Natural killer cell (primary cell): Measurements from ENCODE around the gene RPSA. TPM values are rescaled to one million over a fixed set of nuclear protein-coding genes. Genes with fewer than 3 reads are reported as not detected.

Source experiments
- ATAC-seq, 3 donors: fragments of 150-1000 bp in 2 of 3; fragments of 200-7000 bp in 1 of 3; cut with Tn5 transposase; 1 replicate in 1 of 3; 2 replicates in 2 of 3; pipeline ENCODE4 v1.10.0; 2021; ENCODE audit warnings: mild to moderate bottlenecking in 2 of 3, moderate library complexity in 2 of 3
- DNase-seq, 2 donors: peaks; one replicate each; pipeline versions ENCODE4 v3.0.0 to v3.0.0-alpha.2; 2013 to 2021; ENCODE audit warnings: mixed read lengths in 1 of 2
- H3K27ac ChIP-seq: one replicate; pipeline ENCODE4 v1.5.1; 2013; ENCODE audit warnings: mild to moderate bottlenecking, low read length
- H3K27me3 ChIP-seq: one replicate; pipeline ENCODE4 v1.6.1; 2013; ENCODE audit warnings: low read length; ENCODE audit not compliant: control insufficient read depth, insufficient read depth
- H3K36me3 ChIP-seq: one replicate; pipeline ENCODE4 v1.6.1; 2013; ENCODE audit warnings: low read length; ENCODE audit not compliant: control insufficient read depth, insufficient read depth
- H3K4me1 ChIP-seq: one replicate; pipeline ENCODE4 v1.6.1; 2013; ENCODE audit warnings: low read length; ENCODE audit not compliant: control insufficient read depth, insufficient read depth
- H3K4me3 ChIP-seq: one replicate; pipeline ENCODE4 v1.5.1; 2013; ENCODE audit warnings: low read length
- H3K9me3 ChIP-seq: one replicate; pipeline ENCODE4 v1.6.1; 2013; ENCODE audit warnings: low read length; ENCODE audit not compliant: control insufficient read depth, insufficient read depth
- H3K27ac Mint-ChIP-seq, 2 donors: one replicate each; pipeline ENCODE4 v1.8.0; 2022; ENCODE audit warnings: mild to moderate bottlenecking in 2 of 2, mixed read lengths in 2 of 2, moderate library complexity in 1 of 2
- H3K27me3 Mint-ChIP-seq, 2 donors: one replicate each; pipeline ENCODE4 v1.8.0; 2022; ENCODE audit warnings: low read depth in 2 of 2, mixed read lengths in 2 of 2
- H3K36me3 Mint-ChIP-seq: one replicate; pipeline ENCODE4 v1.8.0; 2022; ENCODE audit warnings: mixed read lengths
- H3K4me1 Mint-ChIP-seq, 2 donors: one replicate each; pipeline ENCODE4 v1.8.0; 2022; ENCODE audit warnings: mixed read lengths in 2 of 2
- H3K4me3 Mint-ChIP-seq: one replicate; pipeline ENCODE4 v1.8.0; 2022; ENCODE audit warnings: mild to moderate bottlenecking, moderate library complexity, mixed read lengths
- H3K9me3 Mint-ChIP-seq, 2 donors: one replicate each; pipeline ENCODE4 v1.8.0; 2022; ENCODE audit warnings: mixed read lengths in 2 of 2
- WGBS: methylation state at CpG from one replicate; pipeline ENCODE4 v1.1.7; 2013; ENCODE audit warnings: missing lambda C conversion rate; ENCODE audit not compliant: insufficient coverage; 5-methylcytosine and 5-hydroxymethylcytosine counted together
- intact Hi-C: fragments of 100-400 bp; cut with micrococcal nuclease; formaldehyde crosslinking; loops from one replicate; pipeline ENCODE4 v1.14.2; 2022
- total RNA-seq, 4 donors: library from RNA; stranded (reverse); fragments of 120-200 nt in 1 of 4; gene quantifications; one replicate each; pipeline versions ENCODE4 v1.2.3 to v1.2.4, GENCODE V29; 2013 to 2022
- TF ChIP-seq, protein P1 (sequence below): fragments of 200-600 bp; IDR thresholded peaks from one replicate; pipeline ENCODE4 v1.8.0; 2022; ENCODE audit warnings: antibody characterized with exemption

Gene RPSA
- total RNA-seq, 3 donors from 2014 or later (not counting 1 experiment from before 2014, with no cell fraction given): 737 to 921 (median 821) TPM

DNA sequence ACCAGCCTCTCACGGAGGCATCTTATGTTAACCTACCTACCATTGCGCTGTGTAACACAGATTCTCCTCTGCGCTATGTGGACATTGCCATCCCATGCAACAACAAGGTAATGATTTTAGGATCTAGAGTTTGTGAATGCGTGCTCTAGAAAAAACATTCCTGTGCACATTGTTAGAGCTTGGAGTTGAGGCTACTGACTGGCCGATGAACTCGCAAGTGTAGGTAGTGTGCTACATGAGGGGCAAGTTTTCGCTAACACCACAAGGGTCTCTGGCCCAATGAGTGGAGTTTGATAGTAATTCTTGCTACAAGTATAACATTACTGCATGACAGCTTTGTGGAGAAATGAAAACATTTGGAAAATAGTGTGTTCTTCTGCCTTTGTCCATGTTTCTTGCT is 4.4 kb downstream of the RPSA start:
- Mint-ChIP-seq H3K27me3 (no peaks in the 10 kb centered on the region), H3K27ac (peak overlapping the region; percentile 18 to 98), H3K4me1 (peaks cover 41 to 43% of the 10 kb centered on the region in 2 donors), H3K36me3 (peaks cover 20% of the 10 kb centered on the region), H3K9me3 (no peaks in the 10 kb centered on the region), H3K4me3 (no peak overlapping the region)
- WGBS: 95% methylated on average over 5 of the region's 7 CpGs
- H3K4me1 ChIP-seq: peaks cover 15% of the 10 kb centered on the region
- no peaks in the 10 kb centered on the region for H3K27me3 ChIP-seq
- H3K27ac ChIP-seq: no peak overlapping the region
- H3K9me3 ChIP-seq: no peaks in the 10 kb centered on the region
- TF ChIP-seq, protein P1, sequence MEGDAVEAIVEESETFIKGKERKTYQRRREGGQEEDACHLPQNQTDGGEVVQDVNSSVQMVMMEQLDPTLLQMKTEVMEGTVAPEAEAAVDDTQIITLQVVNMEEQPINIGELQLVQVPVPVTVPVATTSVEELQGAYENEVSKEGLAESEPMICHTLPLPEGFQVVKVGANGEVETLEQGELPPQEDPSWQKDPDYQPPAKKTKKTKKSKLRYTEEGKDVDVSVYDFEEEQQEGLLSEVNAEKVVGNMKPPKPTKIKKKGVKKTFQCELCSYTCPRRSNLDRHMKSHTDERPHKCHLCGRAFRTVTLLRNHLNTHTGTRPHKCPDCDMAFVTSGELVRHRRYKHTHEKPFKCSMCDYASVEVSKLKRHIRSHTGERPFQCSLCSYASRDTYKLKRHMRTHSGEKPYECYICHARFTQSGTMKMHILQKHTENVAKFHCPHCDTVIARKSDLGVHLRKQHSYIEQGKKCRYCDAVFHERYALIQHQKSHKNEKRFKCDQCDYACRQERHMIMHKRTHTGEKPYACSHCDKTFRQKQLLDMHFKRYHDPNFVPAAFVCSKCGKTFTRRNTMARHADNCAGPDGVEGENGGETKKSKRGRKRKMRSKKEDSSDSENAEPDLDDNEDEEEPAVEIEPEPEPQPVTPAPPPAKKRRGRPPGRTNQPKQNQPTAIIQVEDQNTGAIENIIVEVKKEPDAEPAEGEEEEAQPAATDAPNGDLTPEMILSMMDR: no peak
- H3K4me3 ChIP-seq: no peak overlapping the region
- no peak for DNase-seq
- H3K36me3 ChIP-seq: peaks cover 63% of the 10 kb centered on the region
- no peak for ATAC-seq
- intact Hi-C loops: no loop called here

DNA sequence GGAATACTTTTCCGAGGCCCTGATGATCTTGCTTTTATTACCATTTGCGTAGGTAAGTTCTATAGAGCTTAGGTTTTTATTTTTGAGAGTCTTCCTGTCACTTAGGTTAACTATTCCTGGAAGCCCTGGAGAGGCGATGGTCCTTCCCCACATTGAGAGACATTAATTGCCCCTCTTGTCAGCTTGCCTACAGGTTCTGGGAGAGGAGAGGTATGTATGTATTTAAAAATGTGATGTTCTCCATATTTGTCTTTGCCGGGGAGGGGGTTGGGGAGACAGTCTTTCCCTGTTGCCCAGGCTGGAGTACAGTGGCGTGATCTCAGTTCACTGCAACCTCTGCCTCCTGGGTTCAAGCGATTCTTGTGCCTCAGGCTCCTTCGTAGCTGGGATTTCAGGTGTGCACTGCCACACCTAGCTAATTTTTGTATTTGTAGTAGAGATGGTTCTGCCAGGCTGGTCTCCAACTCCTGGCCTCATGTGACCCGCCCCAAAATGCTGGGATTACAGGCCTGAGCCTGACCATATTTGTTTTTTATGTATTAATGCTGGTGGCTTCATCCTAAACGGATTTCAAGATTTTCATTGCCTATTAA is 6.2 kb downstream of the RPSA start:
- no peaks in the 10 kb centered on the region for H3K9me3 Mint-ChIP-seq
- Histone ChIP-seq H3K27ac (no peak overlapping the region), H3K9me3 (no peaks in the 10 kb centered on the region), H3K4me3 (no peak overlapping the region), H3K27me3 (no peaks in the 10 kb centered on the region), H3K36me3 (peaks cover 63% of the 10 kb centered on the region), H3K4me1 (peaks cover 15% of the 10 kb centered on the region)
- intact Hi-C loops: no loop called here
- DNase-seq (no peak), ATAC-seq (no peak)
- H3K36me3 Mint-ChIP-seq: peaks cover 20% of the 10 kb centered on the region
- TF ChIP-seq, protein P1: no peak
- H3K4me1 Mint-ChIP-seq: peaks cover 25 to 31% of the 10 kb centered on the region in 2 donors
- H3K4me3 Mint-ChIP-seq: no peak overlapping the region
- H3K27ac Mint-ChIP-seq: peak overlapping the region in 1 of 2 donors; percentile 8
- 98% methylated on average over 9 of the region's 9 CpGs for WGBS
- no peaks in the 10 kb centered on the region for H3K27me3 Mint-ChIP-seq

DNA sequence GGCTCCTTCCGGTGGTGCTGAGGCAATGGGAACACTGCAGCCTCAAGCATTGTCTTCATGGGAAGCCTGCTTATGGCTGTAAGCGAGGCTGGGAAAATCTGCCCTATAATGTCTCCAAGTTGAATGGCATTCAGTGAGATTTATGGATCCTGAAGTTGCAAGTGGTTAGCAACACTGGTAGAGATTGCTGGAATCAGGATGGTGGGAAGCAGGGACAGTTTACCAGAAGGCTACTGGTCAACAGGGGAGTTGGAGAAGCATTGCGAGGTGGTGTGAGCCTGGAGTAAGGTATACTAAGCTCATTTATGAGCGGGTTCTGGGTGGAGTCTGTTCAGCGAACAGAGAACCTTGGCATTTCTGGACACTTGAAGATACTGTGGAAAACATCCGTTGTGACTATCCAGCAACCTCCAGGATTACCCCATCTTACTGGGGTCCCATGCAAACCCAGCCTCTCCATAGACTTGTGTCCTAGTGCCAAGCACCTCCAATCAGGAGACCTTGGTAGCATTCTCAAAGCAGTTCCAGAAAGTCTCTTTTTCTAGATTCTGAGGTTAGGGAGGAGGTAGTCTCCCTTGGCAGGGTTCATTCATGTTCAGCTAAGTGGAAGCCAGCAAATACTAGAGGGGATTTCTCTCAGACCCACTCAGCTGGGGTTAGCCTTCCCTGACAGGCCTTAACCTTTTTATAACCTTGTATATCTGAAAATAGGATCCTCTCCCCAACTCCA is 7.3 kb downstream of the RPSA start:
- no peak for ATAC-seq
- WGBS: 80% methylated on average over 6 of the region's 6 CpGs
- H3K27me3 Mint-ChIP-seq: peaks cover 0 to 4% of the 10 kb centered on the region in 2 donors

More for the DNA sequence above, 7.3 kb downstream of the RPSA start:
- Histone ChIP-seq H3K4me1 (peaks cover 8% of the 10 kb centered on the region), H3K27me3 (no peaks in the 10 kb centered on the region), H3K36me3 (peaks cover 54% of the 10 kb centered on the region), H3K27ac (no peak overlapping the region), H3K4me3 (no peak overlapping the region), H3K9me3 (no peaks in the 10 kb centered on the region)
- peaks cover 19 to 26% of the 10 kb centered on the region in 2 donors for H3K4me1 Mint-ChIP-seq
- no peak for DNase-seq
- H3K27ac Mint-ChIP-seq: peak overlapping the region; percentile 13 to 70
- peaks cover 20% of the 10 kb centered on the region for H3K36me3 Mint-ChIP-seq
- H3K9me3 Mint-ChIP-seq: no peaks in the 10 kb centered on the region
- H3K4me3 Mint-ChIP-seq: no peak overlapping the region
- intact Hi-C loops: no loop called here
- TF ChIP-seq, protein P1: no peak
